HEK293 (cell line): Measurements from ENCODE around the gene SLC38A4.

Experiments
- PRDM4 ChIP-seq: fragments of 450-650 bp; formaldehyde crosslinking; IDR thresholded peaks from 2 replicates; pipeline ENCODE4 v1.5.1; 2017; ENCODE audit warnings: missing biosample characterization, missing genetic modification characterization
- ZFP41 ChIP-seq: fragments of 450-650 bp; formaldehyde crosslinking; IDR thresholded peaks from 2 replicates; pipeline ENCODE4 v1.5.1; 2016; ENCODE audit warnings: missing biosample characterization, missing genetic modification characterization, borderline replicate concordance
- ZNF76 ChIP-seq: fragments of 450-650 bp; formaldehyde crosslinking; IDR thresholded peaks from 2 replicates; pipeline ENCODE4; 2016; ENCODE audit warnings: low read depth, missing biosample characterization, missing genetic modification characterization, borderline replicate concordance

- TF ChIP-seq ZFP41 (tag by site-specific recombination) (no peak), ZNF76 (no peak), PRDM4 (tag by site-specific recombination) (no peak)
Measured at GRCh38 chr12:46830731-46831334, 5.0 kb upstream of the SLC38A4 start.
